Activated CD4-positive, alpha-beta T cell treated with anti-CD3 and anti-CD28 coated beads for 1 hour (primary cell): ENCODE measurements around the gene COX14.
"Not testable (repeated sequence)": the region's sequence is repeated elsewhere in the genome, so short reads cannot be mapped to it uniquely, and the experiment has no call there.

ENCODE experiments used
- DNase-seq: peaks from one replicate; pipeline ENCODE4 v3.0.0-alpha.2; 2020

Gene COX14

DNA sequence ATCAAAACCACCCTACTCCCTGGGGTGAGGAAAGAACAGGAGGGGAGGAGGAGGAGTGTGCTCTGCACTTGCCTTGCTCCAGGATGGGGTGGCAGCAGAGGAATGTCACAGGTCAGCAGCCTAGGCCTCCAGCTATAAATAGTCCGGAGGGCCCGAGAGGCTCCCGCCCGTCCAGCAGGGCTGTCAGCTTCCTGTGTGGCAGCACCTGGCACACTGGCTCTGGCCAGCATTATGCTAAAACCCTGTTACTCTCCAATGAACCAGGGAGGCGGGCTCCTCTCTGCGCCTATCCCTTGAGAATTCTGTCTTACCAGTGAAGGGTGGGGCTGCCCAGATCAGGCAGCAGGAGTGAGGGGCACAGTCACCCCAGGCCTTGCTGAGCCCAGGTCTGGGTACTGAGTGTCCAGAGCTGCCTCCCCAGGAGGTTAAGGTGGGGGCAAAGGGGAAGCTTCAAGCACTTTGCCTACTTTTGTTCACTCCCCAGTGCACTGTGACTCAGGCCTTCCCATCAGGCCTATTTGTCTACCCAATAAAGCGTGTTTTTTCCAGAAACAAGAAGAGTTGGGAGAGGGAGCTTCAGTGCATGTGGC is 1.2 kb upstream of the COX14 start:
- DNase-seq, result no peak

DNA sequence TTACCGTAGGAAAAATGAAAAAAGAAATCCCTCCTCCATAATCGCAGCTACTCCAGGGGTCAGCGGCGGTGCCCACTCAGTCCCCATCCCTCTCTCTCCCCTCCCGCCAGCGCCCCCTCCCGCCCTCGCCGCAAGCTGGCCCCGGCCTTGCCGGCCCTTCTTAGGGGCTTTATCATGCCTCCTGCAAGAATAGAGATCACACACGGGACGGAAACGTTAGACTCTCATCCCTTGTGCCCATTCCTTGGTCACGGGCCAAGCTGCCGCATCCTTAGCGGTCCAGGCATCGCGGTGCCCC is 692 bp upstream of the COX14 start:
- DNase-seq, result no peak

- DNase-seq, result no peak
Measured at GRCh38 chr12:50112456-50113218, 601 bp downstream of the COX14 start.

DNA sequence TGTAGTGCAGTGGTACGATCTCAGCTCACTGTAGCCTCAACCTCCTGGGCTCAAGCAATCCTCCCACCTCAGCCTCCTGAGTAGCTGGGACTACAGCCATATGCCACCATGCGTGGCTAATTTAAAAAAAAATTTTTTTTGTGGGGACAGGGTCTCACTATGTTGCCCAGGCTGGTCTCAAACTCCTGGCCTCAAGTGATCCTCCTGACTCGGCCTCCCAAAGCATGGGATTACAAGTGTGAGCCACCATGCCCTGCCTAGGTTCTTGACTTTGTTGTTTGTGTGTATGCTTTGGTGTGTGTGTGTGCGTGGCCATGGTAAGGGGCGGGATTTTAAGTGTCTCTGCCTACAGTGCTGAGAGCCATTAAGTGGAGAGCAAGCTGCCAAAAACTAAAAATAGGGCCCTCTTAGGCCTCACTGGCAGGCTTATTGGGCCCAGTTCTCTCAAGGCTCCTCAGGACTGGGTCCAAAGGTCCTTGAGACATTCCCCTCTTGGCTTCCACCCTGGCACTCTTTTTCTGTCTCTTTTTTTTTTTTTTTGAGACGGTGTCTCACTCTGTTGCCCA is 5.1 kb downstream of the COX14 start:
- DNase-seq, result no peak

DNA sequence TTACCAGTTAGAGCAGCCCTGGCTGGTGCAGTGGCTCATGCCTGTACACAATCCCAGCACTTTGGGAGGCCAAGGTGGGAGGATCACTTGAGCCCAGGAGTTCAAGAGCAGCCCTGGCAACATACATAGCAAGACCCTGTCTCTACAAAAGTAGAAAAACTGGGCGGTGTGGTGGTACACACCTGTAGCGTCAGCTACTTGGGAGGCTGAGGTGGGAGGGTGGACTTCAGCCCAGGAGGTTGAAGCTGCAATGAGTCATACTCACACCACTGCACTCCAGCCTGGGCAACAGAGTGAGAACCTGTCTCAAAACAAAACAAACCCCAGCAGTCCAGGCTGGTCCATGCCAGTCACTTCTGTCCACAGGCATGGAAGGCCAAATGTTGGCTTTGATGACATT is 7.4 kb downstream of the COX14 start:
- no peak for DNase-seq

- DNase-seq, result no peak
Measured at GRCh38 chr12:50120521-50120920, 8.5 kb downstream of the COX14 start.

GRCh38 chr12:50120953-50121352 is 8.9 kb downstream of the COX14 start:
- DNase-seq, result no peak

DNA sequence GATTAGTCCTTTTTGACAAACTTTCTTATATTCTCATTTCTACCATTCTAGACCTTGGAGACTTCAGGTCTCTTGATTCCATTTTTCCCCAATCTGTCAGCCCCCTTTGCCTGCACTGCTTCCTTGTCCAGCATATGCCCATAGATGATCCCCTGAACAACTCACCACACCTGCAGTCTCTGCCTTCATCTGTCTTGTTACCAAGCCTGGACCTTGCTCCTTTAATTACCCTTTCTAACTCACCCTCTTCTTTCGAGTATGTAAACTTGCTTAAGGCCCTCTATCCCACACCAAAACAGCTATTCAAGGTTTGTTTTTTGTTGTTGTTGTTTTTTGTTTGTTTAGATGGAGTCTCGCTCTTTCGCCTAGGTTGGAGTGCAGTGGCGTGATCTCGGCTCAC is 9.6 kb downstream of the COX14 start:
- no peak for DNase-seq

DNA sequence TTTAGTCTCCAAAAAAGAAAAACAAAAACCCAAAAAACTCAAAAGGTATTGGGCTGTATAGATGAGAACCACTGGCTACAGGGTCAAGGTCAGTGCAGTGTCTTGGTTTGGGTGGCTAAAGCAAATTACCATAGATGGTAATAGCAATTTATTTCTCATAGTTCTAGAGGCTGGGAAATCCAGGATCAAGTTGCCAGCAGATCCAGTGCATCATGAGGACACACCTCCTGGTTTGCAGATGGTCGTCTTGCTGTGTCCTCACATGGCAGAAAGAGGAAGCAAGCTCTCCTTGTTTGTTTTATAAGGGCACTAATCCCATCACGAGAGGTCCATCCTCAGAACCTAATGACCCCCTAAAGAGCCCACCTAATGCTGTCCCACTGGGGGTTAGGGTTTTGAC is 11.2 kb downstream of the COX14 start:
- no peak for DNase-seq

DNA sequence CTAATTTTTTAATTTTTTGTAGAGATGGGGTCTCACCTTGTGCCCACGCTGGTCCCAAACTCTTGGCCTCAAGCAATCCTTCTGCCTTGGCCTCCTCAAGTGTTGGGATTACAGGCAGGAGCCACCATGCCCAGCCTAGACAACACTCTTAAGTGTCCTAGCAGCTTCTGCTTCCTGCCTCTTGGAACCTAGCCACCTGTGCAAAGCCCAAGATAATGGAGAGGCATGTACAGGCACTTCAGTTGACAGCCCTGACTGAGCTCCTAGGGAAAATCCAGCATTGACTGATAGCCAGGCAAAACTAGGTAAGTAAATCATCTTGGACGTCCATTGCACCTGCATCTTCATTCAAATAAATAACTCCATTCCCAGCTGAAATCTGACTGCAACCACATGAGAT is 15.5 kb downstream of the COX14 start:
- DNase-seq, result no peak

DNA sequence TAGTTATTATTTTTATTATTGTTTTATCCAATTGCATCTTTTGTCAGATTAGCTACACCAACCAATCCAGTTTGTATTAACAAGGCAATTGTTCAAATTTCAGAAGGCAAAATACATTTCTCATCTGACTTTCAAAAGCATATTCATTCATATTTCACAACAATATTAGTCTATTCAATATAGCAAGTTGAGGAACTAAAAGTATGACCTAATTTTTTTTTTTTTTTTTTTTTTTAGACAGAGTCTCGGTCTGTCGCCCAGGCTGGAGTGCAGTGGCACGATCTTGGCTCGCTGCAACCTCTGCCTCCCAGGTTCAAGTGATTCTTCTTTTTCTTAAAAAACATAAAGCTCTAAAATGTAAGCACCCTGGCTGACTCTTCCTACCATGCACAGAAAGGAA is 17.3 kb downstream of the COX14 start:
- no peak for DNase-seq

DNA sequence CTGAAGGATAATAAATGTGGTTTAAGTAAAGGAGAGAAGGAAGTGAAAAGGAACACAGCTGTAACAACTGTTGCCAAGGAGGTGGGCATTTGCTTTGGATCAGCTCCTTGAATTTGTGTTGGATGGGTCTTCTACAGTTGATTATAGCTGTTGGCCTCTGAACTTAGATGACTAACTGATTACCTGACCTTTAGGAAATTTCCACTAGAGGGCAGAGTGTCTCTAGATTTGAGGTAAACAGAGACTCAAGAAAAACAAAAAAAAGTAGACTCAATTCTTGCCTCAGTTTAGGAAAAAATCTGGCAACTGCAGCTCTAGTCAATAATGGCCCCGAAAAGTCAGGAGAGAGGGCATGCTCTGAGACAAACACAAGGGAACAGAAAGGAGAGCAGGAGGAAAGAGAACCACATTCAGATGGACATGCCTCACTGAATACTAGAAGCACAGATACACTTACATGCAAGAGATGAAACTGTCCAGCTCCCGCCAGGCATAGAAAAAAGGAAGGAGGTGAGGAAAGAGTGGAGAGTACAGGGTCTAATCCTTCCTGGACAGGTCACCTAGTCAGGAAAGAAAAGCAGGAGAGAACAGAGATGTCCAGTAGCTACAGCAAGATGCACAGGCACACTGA is 20.6 kb downstream of the COX14 start:
- DNase-seq, result no peak

- no peak for DNase-seq
Measured at GRCh38 chr12:50142993-50143392, 31.0 kb downstream of the COX14 start.

GRCh38 chr12:50145439-50145838 is 33.4 kb downstream of the COX14 start:
- DNase-seq, result no peak

- no peak for DNase-seq
Measured at GRCh38 chr12:50147281-50147680, 35.2 kb downstream of the COX14 start.

DNA sequence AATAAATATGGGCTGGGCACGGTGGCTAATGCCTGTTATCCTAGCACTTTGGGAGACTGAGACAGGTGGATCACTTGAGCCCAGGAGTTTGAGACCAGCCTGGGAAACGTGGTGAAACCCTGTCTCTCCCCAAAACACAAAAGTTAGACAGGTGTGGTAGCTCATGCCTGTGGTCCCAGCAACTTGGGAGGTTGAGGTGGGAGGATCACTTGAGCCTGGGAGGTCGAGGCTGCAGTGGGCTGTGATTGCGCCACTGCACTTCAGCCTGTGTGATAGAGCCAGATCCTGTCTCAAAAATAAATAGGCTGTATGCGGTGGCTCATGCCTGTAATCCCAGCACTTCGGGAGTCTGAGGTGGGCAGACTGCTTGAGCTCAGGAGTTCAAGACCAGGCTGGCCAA is 36.0 kb downstream of the COX14 start:
- DNase-seq, result not testable (repeated sequence)

GRCh38 chr12:50149311-50149710 is 37.3 kb downstream of the COX14 start:
- no peak for DNase-seq

DNA sequence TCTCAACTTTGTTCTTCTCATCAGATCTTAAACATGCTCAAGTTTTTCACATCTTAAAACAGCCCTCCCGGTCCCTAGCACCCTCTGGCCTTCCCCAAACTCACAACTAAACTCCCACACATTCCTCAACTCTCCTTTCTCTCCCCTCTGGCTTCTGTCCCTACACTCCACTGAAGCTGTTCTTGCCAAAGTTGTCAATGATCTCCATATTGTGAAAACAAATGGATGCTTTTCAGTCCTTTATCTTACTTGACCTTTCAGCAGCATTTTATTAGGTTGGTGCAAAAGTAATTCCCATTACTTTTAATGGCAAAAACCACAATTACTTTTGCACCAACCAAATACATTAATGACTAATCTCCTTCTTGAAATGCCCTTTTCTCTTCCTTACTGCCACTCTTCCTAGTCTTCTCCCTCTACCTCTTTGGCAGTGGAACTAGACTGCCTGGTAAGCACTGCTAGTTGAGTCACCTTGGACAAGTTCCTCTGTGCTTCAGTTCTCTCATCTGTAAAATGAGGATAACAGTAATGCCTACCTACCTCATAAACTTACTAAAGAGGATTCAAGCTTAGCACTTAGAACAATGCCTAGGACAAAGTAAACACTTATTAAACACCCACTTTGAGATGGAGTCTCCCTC is 39.1 kb downstream of the COX14 start:
- DNase-seq, result no peak

- not testable (repeated sequence) for DNase-seq
Measured at GRCh38 chr12:50154947-50155346, 42.9 kb downstream of the COX14 start.

DNA sequence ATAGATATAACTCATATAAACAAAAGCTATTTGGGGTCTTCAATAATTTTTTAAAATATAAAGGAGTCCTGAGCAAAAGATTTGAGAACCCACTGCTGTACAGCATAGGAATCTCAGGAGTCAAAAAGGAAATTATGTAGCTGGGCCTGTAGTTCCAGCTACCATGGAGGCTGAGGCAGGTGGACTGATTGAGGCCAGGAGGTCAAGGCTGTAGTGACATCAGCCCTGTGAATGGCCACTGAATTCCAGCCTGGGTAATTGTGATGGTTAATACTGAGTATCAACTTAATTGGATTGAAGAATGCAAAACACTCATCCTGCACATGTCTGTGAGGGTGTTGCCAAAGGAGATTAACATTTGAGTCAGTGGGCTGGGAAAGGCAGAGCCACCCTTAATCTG is 44.6 kb downstream of the COX14 start:
- no peak for DNase-seq

DNA sequence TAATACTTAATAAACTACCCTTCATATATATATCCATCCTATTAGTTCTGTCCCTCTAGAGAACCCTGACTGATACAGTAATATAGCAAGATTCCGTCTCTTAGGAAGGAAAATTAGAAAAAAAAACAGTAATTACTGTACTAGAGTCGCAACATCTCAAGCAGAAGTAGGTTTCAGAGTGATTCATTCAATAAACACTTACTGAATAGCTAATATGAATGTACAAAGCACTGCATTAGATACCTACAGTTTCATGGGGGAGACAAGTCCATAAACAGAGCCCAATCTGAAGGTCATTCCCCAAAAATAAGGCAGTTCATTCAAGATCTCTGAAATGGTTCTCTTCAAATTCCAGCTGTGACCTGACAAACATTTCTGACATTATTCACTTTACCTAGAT is 45.2 kb downstream of the COX14 start:
- no peak for DNase-seq

GRCh38 chr12:50160643-50161042 is 48.6 kb downstream of the COX14 start:
- DNase-seq, result no peak

DNA sequence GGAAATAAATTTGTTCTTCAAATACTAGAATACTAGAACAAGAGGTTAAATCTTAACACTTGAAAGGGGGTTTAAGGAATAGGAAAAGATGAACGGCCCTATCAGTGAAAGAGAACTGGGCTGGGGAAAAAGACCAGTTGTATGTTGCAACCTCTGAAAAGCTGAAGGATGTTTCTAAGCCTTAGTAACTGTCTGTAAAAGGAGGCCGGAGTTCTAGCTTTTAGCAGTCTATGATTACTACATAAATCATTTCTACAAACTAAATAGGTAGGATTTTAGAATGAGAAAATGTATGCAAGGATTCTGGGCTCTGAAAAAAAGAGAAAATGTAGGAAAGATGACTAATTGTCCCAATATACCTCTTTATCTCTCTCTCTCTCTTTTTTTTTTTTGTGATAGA is 50.2 kb downstream of the COX14 start:
- DNase-seq, result no peak

DNA sequence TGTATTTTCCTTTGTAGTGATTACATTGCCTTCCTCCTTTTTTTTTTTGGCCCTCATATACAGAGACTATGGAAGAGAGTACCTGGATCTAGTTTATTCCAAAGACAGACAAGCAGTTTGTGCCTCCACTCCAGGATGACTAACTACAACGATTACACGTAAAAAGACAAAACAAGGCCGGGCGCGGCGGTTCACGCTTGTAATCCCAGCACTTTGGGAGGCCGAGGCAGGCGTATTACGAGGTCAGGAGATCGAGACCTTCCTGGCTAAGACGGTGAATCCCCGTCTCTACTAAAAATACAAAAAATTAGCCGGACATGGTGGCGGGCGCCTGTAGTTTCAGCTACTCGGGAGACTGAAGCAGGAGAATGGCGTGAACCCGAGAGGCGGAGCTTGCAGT is 52.9 kb downstream of the COX14 start:
- DNase-seq, result no peak
